Mucosa of rectum (tissue), 2 donors: Measurements from ENCODE around the gene GABRP.
A peak's percentile ranks its signal among the peaks of the same experiment; 100 is the strongest.
"Not testable (repeated sequence)": the region's sequence is repeated elsewhere in the genome, so short reads cannot be mapped to it uniquely, and the experiment has no call there.

ENCODE experiments used
- H3K27ac ChIP-seq, 2 donors: one replicate each; pipeline ENCODE4 v1.7.0; 2013; ENCODE audit warnings: inconsistent platforms in 2 of 2, low read depth in 2 of 2, low read length in 2 of 2
- H3K27me3 ChIP-seq, 2 donors: one replicate each; pipeline ENCODE4 v1.7.0; 2013; ENCODE audit warnings: low read length in 2 of 2; ENCODE audit not compliant: control insufficient read depth in 2 of 2, insufficient read depth in 2 of 2
- H3K36me3 ChIP-seq, 2 donors: one replicate each; pipeline ENCODE4 v1.7.0; 2013; ENCODE audit warnings: low read length in 2 of 2; ENCODE audit not compliant: control insufficient read depth in 2 of 2, insufficient read depth in 2 of 2
- H3K4me1 ChIP-seq, 2 donors: one replicate each; pipeline ENCODE4 v1.7.0; 2013; ENCODE audit warnings: low read length in 2 of 2, mild to moderate bottlenecking in 1 of 2; ENCODE audit not compliant: control insufficient read depth in 2 of 2, insufficient read depth in 2 of 2
- H3K4me3 ChIP-seq, 2 donors: one replicate each; pipeline ENCODE4 v1.7.0; 2013; ENCODE audit warnings: low read length in 2 of 2
- H3K9ac ChIP-seq, 2 donors: one replicate each; pipeline ENCODE4 v1.7.0; 2013; ENCODE audit warnings: low read length in 2 of 2, low read depth in 1 of 2, mild to moderate bottlenecking in 1 of 2
- H3K9me3 ChIP-seq, 2 donors: one replicate each; pipeline ENCODE4 v1.7.0; 2013; ENCODE audit warnings: low read length in 2 of 2; ENCODE audit not compliant: control insufficient read depth in 2 of 2
- donor health status: healthy.
- donor health status: Normal muscosa, but diverticular disease.

Gene GABRP

GRCh38 chr5:170762298-170762697, 21.2 kb upstream of the GABRP start:
- H3K9me3 ChIP-seq, H3K4me1 ChIP-seq, H3K27ac ChIP-seq, H3K4me3 ChIP-seq, H3K27me3 ChIP-seq, H3K9ac ChIP-seq, H3K36me3 ChIP-seq: not testable (repeated sequence)

GRCh38 chr5:170765868-170766267, 17.7 kb upstream of the GABRP start:
- H3K9me3 ChIP-seq, H3K27ac ChIP-seq, H3K27me3 ChIP-seq, H3K4me1 ChIP-seq, H3K36me3 ChIP-seq, H3K9ac ChIP-seq, H3K4me3 ChIP-seq: not testable (repeated sequence)

GRCh38 chr5:170769246-170769645, 14.3 kb upstream of the GABRP start:
- H3K4me1 ChIP-seq, result peaks cover 0 to 23% of the 10 kb centered on the region in 2 donors
- H3K27me3 ChIP-seq, result no peaks in the 10 kb centered on the region
- no peak overlapping the region for H3K27ac ChIP-seq
- H3K36me3 ChIP-seq, result no peaks in the 10 kb centered on the region
- H3K9ac ChIP-seq, result no peak overlapping the region
- no peak overlapping the region for H3K4me3 ChIP-seq
- H3K9me3 ChIP-seq, result no peaks in the 10 kb centered on the region

GRCh38 chr5:170769898-170770416, 13.6 kb upstream of the GABRP start:
- Histone ChIP-seq H3K27me3 (no peaks in the 10 kb centered on the region), H3K9ac (no peak overlapping the region), H3K36me3 (no peaks in the 10 kb centered on the region), H3K4me3 (no peak overlapping the region), H3K27ac (no peak overlapping the region), H3K9me3 (no peaks in the 10 kb centered on the region), H3K4me1 (peaks cover 0 to 23% of the 10 kb centered on the region in 2 donors)

- Histone ChIP-seq H3K36me3 (no peaks in the 10 kb centered on the region), H3K27ac (peak overlapping the region in 1 of 2 donors; percentile 83), H3K9ac (no peak overlapping the region), H3K9me3 (no peaks in the 10 kb centered on the region), H3K4me1 (peaks cover 0 to 23% of the 10 kb centered on the region in 2 donors), H3K27me3 (no peaks in the 10 kb centered on the region), H3K4me3 (no peak overlapping the region)
Observed at GRCh38 chr5:170771496-170771895, 12.0 kb upstream of the GABRP start.

GRCh38 chr5:170773024-170773985, 10.2 kb upstream of the GABRP start:
- Histone ChIP-seq H3K4me3 (no peak overlapping the region), H3K9ac (no peak overlapping the region), H3K36me3 (no peaks in the 10 kb centered on the region), H3K4me1 (peaks cover 0 to 23% of the 10 kb centered on the region in 2 donors), H3K27me3 (no peaks in the 10 kb centered on the region), H3K9me3 (no peaks in the 10 kb centered on the region), H3K27ac (peak overlapping the region; percentile 26 to 83)

- Histone ChIP-seq H3K4me3 (no peak overlapping the region), H3K9ac (no peak overlapping the region), H3K9me3 (no peaks in the 10 kb centered on the region), H3K27ac (no peak overlapping the region), H3K4me1 (peaks cover 0 to 23% of the 10 kb centered on the region in 2 donors), H3K36me3 (no peaks in the 10 kb centered on the region), H3K27me3 (no peaks in the 10 kb centered on the region)
Observed at GRCh38 chr5:170774831-170775230, 8.7 kb upstream of the GABRP start.

GRCh38 chr5:170781946-170782345, 1.6 kb upstream of the GABRP start:
- Histone ChIP-seq H3K27me3 (no peaks in the 10 kb centered on the region), H3K36me3 (no peaks in the 10 kb centered on the region), H3K9ac (no peak overlapping the region), H3K27ac (no peak overlapping the region), H3K4me1 (no peaks in the 10 kb centered on the region), H3K9me3 (no peaks in the 10 kb centered on the region), H3K4me3 (no peak overlapping the region)

GRCh38 chr5:170782438-170782837, 1.1 kb upstream of the GABRP start:
- no peak overlapping the region for H3K27ac ChIP-seq
- H3K9ac ChIP-seq, result no peak overlapping the region
- no peak overlapping the region for H3K4me3 ChIP-seq
- no peaks in the 10 kb centered on the region for H3K9me3 ChIP-seq
- no peaks in the 10 kb centered on the region for H3K27me3 ChIP-seq
- no peaks in the 10 kb centered on the region for H3K4me1 ChIP-seq
- H3K36me3 ChIP-seq, result no peaks in the 10 kb centered on the region

- Histone ChIP-seq H3K27ac (no peak overlapping the region), H3K27me3 (no peaks in the 10 kb centered on the region), H3K36me3 (no peaks in the 10 kb centered on the region), H3K9me3 (no peaks in the 10 kb centered on the region), H3K4me1 (no peaks in the 10 kb centered on the region), H3K9ac (no peak overlapping the region), H3K4me3 (no peak overlapping the region)
Observed at GRCh38 chr5:170785416-170785815, 1.9 kb downstream of the GABRP start.
